CD4-positive, alpha-beta T cell treated with Interleukin-17A for 1 hour (primary cell): ENCODE data around the gene ZC3H18.

Experiments used
- DNase-seq: peaks from one replicate; pipeline ENCODE4 v3.0.0-alpha.2; 2020

ZC3H18 gene

GRCh38 chr16:88569985-88570690 is at the start of gene ZC3H18:
TSS of gene ZC3H18 (plus strand) at chr16:88570403. CDS start at chr16:88577124, 6,721 bp downstream.
- peak; percentile 96 for DNase-seq

DNA sequence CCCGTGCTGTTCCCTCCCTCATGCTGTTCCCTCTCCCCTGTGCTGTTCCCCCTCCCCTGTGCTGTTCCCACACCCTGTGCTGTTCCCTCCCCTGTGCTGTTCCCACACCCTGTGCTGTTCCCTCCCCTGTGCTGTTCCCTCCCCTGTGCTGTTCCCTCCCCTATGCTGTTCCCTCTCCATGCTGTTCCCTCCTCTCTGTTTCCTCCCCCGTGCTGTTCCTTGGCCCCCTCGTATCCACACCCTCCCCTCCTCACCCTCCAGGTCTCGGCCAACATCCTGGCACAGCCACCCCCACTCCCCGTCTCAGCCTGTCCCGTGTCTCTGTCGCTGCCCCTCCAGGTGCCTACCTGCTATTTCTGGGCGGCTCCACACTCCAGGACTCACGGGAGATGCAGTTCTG is 48.5 kb upstream of the ZC3H18 start:
- DNase-seq, result no peak

- no peak for DNase-seq
Observed at GRCh38 chr16:88522276-88522949, 47.8 kb upstream of the ZC3H18 start.

- no peak for DNase-seq
Observed at GRCh38 chr16:88523309-88524161, 46.7 kb upstream of the ZC3H18 start.

- DNase-seq, result no peak
Observed at GRCh38 chr16:88524274-88524972, 45.8 kb upstream of the ZC3H18 start.

DNA sequence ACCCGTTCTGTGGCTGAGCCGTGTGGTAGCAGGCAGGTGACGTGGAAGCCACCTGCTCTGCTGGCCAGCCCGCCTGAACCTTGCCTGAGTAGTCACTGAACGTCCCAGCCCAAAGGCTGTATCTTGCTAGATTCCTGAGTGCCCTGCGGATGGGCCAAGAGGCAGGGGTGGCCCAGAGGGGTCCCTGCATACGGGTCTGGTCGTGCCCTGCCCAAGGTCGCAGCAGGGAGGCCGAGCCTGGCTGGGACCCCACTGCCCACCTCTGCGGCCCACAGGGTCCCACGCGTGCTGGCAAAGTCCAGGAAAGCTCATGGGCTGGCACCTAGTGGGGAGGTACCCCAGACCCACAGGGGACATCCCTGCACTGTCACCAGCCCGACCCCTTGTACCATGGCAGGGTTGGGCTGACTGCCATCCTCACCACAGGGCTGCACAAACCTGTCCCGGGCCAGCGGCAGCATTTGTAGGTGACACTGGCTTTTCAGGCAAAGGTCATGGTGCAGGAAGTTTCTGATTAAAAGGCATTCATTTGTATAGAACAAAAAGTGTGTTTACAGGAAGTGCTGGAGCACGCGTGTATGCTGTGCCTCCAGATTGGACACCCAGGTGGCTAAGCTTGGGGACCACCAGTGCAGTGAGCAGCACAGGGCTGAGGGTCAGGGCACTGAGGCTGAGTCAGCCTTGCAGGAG is 45.1 kb upstream of the ZC3H18 start:
- DNase-seq, result no peak

DNA sequence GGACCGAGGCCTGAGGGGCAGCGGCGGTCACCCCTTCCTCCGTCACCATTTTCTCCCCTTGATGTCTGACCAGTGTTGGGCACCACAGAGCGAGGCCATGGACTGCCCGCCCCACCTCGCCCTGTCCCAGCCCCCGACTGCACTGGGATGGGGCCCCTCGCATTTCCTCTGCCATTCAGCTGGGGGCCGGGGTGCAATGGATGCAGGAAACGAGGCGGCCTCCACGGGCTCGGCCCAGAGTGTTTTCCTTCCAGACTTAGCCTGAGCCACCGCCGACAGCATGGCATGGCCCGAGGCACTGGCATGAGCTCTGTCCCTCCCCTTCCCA is 44.6 kb upstream of the ZC3H18 start:
- no peak for DNase-seq

GRCh38 chr16:88526008-88526905 is 43.9 kb upstream of the ZC3H18 start:
- no peak for DNase-seq

- no peak for DNase-seq
Observed at GRCh38 chr16:88526906-88527185, 43.4 kb upstream of the ZC3H18 start.

GRCh38 chr16:88527186-88527936 is 42.8 kb upstream of the ZC3H18 start:
- DNase-seq, result peak; percentile 62

DNA sequence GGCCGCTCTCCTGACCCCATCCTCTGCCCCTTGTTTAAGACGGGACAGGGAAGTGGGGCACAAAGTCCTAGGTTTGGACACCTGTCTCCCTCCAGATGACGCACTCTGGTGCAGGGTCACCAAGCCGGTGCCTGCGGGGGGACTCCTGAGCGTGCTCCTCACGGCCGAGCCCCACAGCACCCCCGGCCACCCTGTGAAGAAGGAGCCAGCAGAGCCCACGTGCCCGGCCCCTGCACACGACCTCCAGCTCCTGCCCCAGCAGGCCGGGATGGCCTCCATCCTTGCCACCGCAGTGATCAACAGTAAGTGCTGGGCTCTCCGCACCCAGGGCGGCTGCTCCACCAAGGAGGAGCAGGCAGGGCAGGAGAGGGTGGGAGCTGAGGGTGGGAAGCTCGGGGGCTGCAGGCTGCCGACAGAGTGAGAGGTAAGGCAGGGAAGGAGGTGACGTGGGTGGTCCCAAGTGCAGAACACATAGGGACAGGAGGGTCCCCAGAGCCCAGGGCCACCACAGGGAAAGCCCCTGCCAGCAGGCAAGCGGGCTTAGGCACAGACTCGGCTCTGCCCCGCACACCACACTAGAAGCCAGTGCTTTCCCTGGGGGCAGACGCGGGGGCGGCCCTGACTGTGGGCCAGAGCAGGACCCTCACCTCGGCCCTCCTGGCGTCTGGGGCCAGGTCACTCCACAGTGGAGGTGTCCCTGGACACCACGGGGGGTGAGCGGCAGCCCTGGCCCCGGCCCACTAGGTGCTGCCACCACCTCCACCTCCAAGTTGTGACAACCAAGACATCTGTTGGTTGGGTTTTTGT is 42.1 kb upstream of the ZC3H18 start:
- DNase-seq, result no peak

- no peak for DNase-seq
Observed at GRCh38 chr16:88528902-88529318, 41.3 kb upstream of the ZC3H18 start.

- DNase-seq, result no peak
Observed at GRCh38 chr16:88529596-88529995, 40.6 kb upstream of the ZC3H18 start.

GRCh38 chr16:88530051-88530857 is 39.9 kb upstream of the ZC3H18 start:
- DNase-seq, result no peak

DNA sequence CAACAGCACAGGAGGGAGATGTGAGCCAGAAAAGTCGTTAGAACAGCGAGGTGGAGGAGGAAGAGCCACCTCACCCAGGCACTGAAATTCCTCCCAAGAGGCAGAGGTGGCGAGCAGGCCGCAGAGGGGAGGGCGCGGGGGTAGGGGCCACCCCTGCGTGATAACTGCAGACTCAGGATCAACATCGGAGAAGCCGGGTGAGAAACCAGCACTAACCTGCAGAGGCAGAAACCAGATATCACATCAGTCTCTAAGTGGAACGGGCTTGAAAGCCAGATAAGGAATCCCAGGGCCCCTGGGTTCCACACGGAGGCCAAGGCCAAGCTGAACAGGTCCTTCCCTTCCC is 39.4 kb upstream of the ZC3H18 start:
- DNase-seq, result no peak

DNA sequence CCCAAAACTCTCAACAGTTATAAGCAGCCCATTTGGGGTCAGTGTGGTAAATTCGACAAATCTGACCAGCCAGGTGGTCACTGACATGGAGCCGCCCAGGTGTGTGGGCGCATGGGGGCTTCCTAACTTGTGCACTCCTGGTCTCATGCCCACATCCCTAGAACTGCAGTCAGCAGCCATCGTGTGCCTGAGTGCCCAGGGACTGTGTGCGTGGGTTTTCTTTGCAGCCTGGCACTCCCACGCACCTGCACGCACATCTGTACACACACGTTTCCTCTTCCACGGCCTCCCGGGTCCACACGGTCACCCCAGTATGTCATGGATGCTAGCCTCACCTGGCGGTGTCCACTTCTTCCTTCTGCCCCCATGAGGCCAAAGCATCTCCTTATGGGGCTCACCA is 38.9 kb upstream of the ZC3H18 start:
- DNase-seq, result no peak

GRCh38 chr16:88531931-88532433 is 38.2 kb upstream of the ZC3H18 start:
- DNase-seq, result no peak

DNA sequence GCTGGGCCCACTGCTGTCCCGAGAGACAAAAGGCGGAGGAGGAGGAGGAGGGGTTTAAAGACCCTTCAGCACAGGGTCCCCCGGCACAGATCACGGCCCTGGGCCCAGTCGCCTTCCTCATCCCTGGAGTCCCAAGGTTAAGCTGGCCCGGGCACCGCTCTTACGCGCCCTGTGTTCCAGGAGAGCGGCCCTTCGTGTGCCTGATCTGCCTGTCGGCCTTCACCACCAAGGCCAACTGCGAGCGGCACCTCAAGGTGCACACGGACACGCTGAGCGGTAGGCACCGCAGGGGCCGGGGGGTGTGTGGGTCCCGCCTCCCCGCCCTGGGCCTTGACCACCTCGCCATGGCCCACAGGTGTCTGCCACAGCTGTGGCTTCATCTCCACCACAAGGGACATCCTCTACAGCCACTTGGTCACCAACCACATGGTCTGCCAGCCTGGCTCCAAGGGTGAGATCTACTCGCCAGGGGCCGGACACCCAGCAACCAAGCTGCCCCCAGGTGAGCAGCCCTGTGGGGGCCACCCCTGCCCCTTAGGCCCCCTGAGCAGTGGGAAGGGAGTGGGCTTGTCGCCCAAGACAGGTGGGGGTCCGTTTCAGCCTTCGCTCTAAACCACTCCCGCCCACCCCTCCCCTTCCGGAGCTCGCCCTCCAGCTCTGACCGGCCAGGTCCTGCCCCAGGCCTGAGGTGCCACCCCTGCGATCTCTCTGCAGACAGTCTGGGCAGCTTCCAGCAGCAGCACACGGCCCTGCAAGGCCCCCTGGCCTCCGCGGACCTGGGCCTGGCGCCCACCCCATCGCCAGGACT is 37.6 kb upstream of the ZC3H18 start:
- no peak for DNase-seq
